ENCODE results near the gene PRKAR1B. TPM values are rescaled to one million over a fixed set of nuclear protein-coding genes. Genes with fewer than 3 reads are reported as not detected.

Gene PRKAR1B
- total RNA-seq, 1 experiment from 2014 or later: 14.1 TPM

DNA sequence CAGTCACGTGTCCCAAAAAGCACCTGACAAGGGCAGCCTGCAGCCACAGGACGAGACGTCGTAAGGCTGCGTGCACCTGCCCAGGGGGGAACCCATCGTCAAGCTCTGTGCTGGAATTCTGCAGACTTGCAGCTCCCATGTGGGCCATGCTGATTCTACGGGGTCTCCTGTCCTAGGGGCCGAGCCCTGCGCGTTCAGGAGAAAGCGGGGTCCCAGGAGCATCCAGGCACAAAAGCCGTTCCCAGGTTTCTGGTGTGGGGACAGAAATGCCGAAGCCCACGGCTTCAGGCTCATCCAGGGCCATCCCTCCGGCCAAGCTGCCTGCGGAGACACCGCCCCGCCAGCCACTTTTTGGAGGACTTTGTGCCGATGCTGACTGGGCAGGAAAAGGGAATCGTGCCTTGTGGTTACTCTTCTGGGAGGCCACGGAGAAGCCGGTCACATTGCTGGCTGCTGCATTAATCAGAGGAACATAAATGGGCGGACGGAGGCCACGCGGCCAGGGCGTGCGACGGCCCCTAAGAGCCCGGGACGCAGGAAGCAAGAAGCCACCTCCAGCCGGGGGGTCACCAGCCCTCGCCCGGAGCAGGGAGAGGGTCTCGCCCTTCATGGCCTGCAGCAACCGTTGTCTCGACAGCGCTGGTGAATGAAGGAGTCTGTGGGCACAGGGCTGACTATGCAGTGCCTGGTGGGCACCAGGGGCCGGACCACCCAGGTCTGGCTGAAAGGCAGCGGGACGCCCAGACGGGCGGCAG lies 144.8 kb downstream of the PRKAR1B start:
- no peak overlapping the region for H3K4me3 ChIP-seq (replicated peaks in 1 of 2; ENCODE audit: low read depth in 1 of 2, low read length in 2 of 2)
- no peak overlapping the region for H3K4me2 ChIP-seq (ENCODE audit: low read length)
- RAD21 ChIA-PET (ENCODE audit: low non-redundant PET in 1 of 2, low total read pairs in 2 of 2, uncharacterized antibody in 2 of 2, unreplicated experiment in 2 of 2): no interaction called here
- POLR2A ChIA-PET: no interaction called here
- DNase-seq (ENCODE audit: low read depth, low spot score) (no peak), ATAC-seq (no peak)
- no TSS peak for BruUV-seq (replicated peaks)
- no peaks in the 10 kb centered on the region for H3K9me3 ChIP-seq (ENCODE audit: control insufficient read depth in 1 of 2, insufficient read depth in 1 of 2, low read depth in 1 of 2, low read length in 2 of 2)
- intact Hi-C loops (cut with micrococcal nuclease): no loop called here
- H3K4me1 ChIP-seq (ENCODE audit: control insufficient read depth in 1 of 2, insufficient read depth in 2 of 2, low read length in 2 of 2): no peaks in the 10 kb centered on the region
- no peaks in the 10 kb centered on the region for H3K79me2 ChIP-seq (ENCODE audit: insufficient read depth, low read length)
- no peaks in the 10 kb centered on the region for H3K36me3 ChIP-seq (ENCODE audit: control insufficient read depth in 1 of 2, insufficient read depth in 2 of 2, low read length in 2 of 2)
- H4K20me1 ChIP-seq (ENCODE audit: insufficient read depth): no peaks in the 10 kb centered on the region
- no peaks in the 10 kb centered on the region for H3K27me3 ChIP-seq (ENCODE audit: insufficient read depth, low read length)
- TF ChIP-seq RAD21 (IDR thresholded peaks at IDR 0.05; ENCODE audit: low read depth): no peak
- CTCF ChIA-PET: no interaction called here
- no peak overlapping the region for H3K9ac ChIP-seq (ENCODE audit: low read length)
- no peak overlapping the region for H3K27ac ChIP-seq (ENCODE audit: low read depth, low read length)
- H2AFZ ChIP-seq (ENCODE audit: low read depth, low read length, poor library complexity, severe bottlenecking): no peak overlapping the region
- H3K9me2 ChIP-seq (ENCODE audit: insufficient read depth): no peaks in the 10 kb centered on the region

DNA sequence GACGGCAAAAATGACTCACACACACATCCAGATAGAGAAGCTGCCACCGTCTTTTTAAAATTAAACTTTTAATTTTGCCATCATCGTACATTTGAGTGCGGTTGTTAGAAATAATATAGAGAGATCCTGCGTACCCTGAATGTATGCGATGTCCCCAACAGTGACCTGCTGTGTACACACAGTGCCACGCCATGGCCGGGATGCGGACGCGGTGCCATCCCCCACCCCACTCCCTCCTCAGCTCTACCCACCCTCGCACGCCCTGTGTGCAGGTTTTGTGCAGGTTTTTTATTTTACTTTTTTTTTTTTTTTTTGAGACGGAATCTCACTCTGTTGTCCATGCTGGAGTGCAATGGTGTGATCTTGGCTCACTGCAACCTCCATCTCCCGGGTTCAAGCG lies 148.7 kb downstream of the PRKAR1B start:
- Histone ChIP-seq H3K9me2 (ENCODE audit: insufficient read depth) (no peaks in the 10 kb centered on the region), H3K79me2 (ENCODE audit: insufficient read depth, low read length) (no peaks in the 10 kb centered on the region), H3K4me3 (replicated peaks in 1 of 2; ENCODE audit: low read depth in 1 of 2, low read length in 2 of 2) (no peak overlapping the region), H3K4me2 (ENCODE audit: low read length) (no peak overlapping the region), H3K9me3 (ENCODE audit: control insufficient read depth in 1 of 2, insufficient read depth in 1 of 2, low read depth in 1 of 2, low read length in 2 of 2) (no peaks in the 10 kb centered on the region), H3K27ac (ENCODE audit: low read depth, low read length) (no peak overlapping the region), H3K27me3 (ENCODE audit: insufficient read depth, low read length) (no peaks in the 10 kb centered on the region), H2AFZ (ENCODE audit: low read depth, low read length, poor library complexity, severe bottlenecking) (no peak overlapping the region), H3K4me1 (ENCODE audit: control insufficient read depth in 1 of 2, insufficient read depth in 2 of 2, low read length in 2 of 2) (no peaks in the 10 kb centered on the region), H3K9ac (ENCODE audit: low read length) (no peak overlapping the region), H3K36me3 (ENCODE audit: control insufficient read depth in 1 of 2, insufficient read depth in 2 of 2, low read length in 2 of 2) (no peaks in the 10 kb centered on the region), H4K20me1 (ENCODE audit: insufficient read depth) (no peaks in the 10 kb centered on the region)
- BruUV-seq (replicated peaks): no TSS peak
- ATAC-seq (no peak), DNase-seq (ENCODE audit: low read depth, low spot score) (no peak)
- intact Hi-C loops (cut with micrococcal nuclease): no loop called here
- TF ChIP-seq EZH2 (IDR thresholded peaks at IDR 0.05): no peak
- POLR2A ChIA-PET: no interaction called here
- CTCF ChIA-PET: no interaction called here
- RAD21 ChIA-PET (ENCODE audit: low non-redundant PET in 1 of 2, low total read pairs in 2 of 2, uncharacterized antibody in 2 of 2, unreplicated experiment in 2 of 2): no interaction called here

All from HCT116 (cell line).